ENCODE data around the gene RELCH.

The RELCH gene

GRCh38 chr18:62245177-62245576, 58.1 kb downstream of the RELCH start:
- no peak overlapping the region for H3K4me3 ChIP-seq (ENCODE audit: low read depth, low read length)
- DNase-seq (ENCODE audit: low read depth) = no peak
- TF ChIP-seq CTCF (IDR thresholded peaks at IDR 0.05; ENCODE audit: control insufficient read depth, extremely low read depth, insufficient read depth) = no peak

GRCh38 chr18:62245699-62246098, 58.6 kb downstream of the RELCH start:
- H3K4me3 ChIP-seq (ENCODE audit: low read depth, low read length) = no peak overlapping the region
- DNase-seq (ENCODE audit: low read depth) = no peak
- TF ChIP-seq CTCF (IDR thresholded peaks at IDR 0.05; ENCODE audit: control insufficient read depth, extremely low read depth, insufficient read depth) = no peak

GRCh38 chr18:62248313-62248712, 61.3 kb downstream of the RELCH start:
- DNase-seq (ENCODE audit: low read depth) = no peak
- no peak for TF ChIP-seq CTCF (IDR thresholded peaks at IDR 0.05; ENCODE audit: control insufficient read depth, extremely low read depth, insufficient read depth)
- H3K4me3 ChIP-seq (ENCODE audit: low read depth, low read length) = no peak overlapping the region

- TF ChIP-seq CTCF (IDR thresholded peaks at IDR 0.05; ENCODE audit: control insufficient read depth, extremely low read depth, insufficient read depth) = peak; percentile 75
- peak; percentile 75 for DNase-seq (ENCODE audit: low read depth)
- no peak overlapping the region for H3K4me3 ChIP-seq (ENCODE audit: low read depth, low read length)
Measured at GRCh38 chr18:62249478-62250097, 62.5 kb downstream of the RELCH start.

- H3K4me3 ChIP-seq (ENCODE audit: low read depth, low read length) = no peak overlapping the region
- no peak for DNase-seq (ENCODE audit: low read depth)
- no peak for TF ChIP-seq CTCF (IDR thresholded peaks at IDR 0.05; ENCODE audit: control insufficient read depth, extremely low read depth, insufficient read depth)
Measured at GRCh38 chr18:62250475-62250874, 63.4 kb downstream of the RELCH start.

GRCh38 chr18:62258093-62258492, 71.0 kb downstream of the RELCH start:
- DNase-seq (ENCODE audit: low read depth) = no peak
- no peak for TF ChIP-seq CTCF (IDR thresholded peaks at IDR 0.05; ENCODE audit: control insufficient read depth, extremely low read depth, insufficient read depth)
- no peak overlapping the region for H3K4me3 ChIP-seq (ENCODE audit: low read depth, low read length)

GRCh38 chr18:62258616-62259015, 71.6 kb downstream of the RELCH start:
- no peak for DNase-seq (ENCODE audit: low read depth)
- no peak overlapping the region for H3K4me3 ChIP-seq (ENCODE audit: low read depth, low read length)
- no peak for TF ChIP-seq CTCF (IDR thresholded peaks at IDR 0.05; ENCODE audit: control insufficient read depth, extremely low read depth, insufficient read depth)
